WTC11 (cell line): ENCODE results near the gene FA2H.
A peak's percentile ranks its signal among the peaks of the same experiment; 100 is the strongest.

Source experiments
- CREM ChIP-seq: sonication (generic); formaldehyde crosslinking; IDR thresholded peaks from 2 replicates; pipeline ENCODE4 v1.8.1; 2022; ENCODE audit warnings: mild to moderate bottlenecking, missing genetic modification reagents, moderate library complexity
- CTCF ChIP-seq: fragments of 200-600 bp; IDR thresholded peaks from 2 replicates; pipeline ENCODE4 v1.8.0; 2022; ENCODE audit warnings: antibody characterized with exemption
- MAX ChIP-seq: sonication (generic); formaldehyde crosslinking; IDR thresholded peaks from 2 replicates; pipeline ENCODE4 v1.8.0; 2022; ENCODE audit warnings: mild to moderate bottlenecking, missing genetic modification reagents
- NFYB ChIP-seq: sonication (generic); formaldehyde crosslinking; conservative IDR thresholded peaks from 2 replicates; pipeline ENCODE4 v1.8.0; 2022; ENCODE audit warnings: low read depth, missing genetic modification reagents
- NR1H2 ChIP-seq: sonication (generic); formaldehyde crosslinking; IDR thresholded peaks from 2 replicates; pipeline ENCODE4 v1.9.0; 2021; ENCODE audit warnings: mild to moderate bottlenecking, moderate library complexity, missing genetic modification reagents
- NR2C2 ChIP-seq: sonication (generic); formaldehyde crosslinking; IDR thresholded peaks from 2 replicates; pipeline ENCODE4 v1.8.0; 2022; ENCODE audit warnings: mild to moderate bottlenecking, missing genetic modification reagents
- SP1 ChIP-seq: sonication (generic); formaldehyde crosslinking; conservative IDR thresholded peaks from 2 replicates; pipeline ENCODE4 v1.8.1; 2022; ENCODE audit warnings: missing genetic modification reagents
- TCF7 ChIP-seq: sonication (generic); formaldehyde crosslinking; IDR thresholded peaks from 2 replicates; pipeline ENCODE4 v1.8.0; 2022; ENCODE audit warnings: mild to moderate bottlenecking, low read depth, missing genetic modification reagents, moderate library complexity
- ZNF263 ChIP-seq: sonication (generic); formaldehyde crosslinking; IDR thresholded peaks from 2 replicates; pipeline ENCODE4 v1.8.1; 2022; ENCODE audit warnings: low read depth, mild to moderate bottlenecking, moderate library complexity, missing genetic modification reagents

DNA sequence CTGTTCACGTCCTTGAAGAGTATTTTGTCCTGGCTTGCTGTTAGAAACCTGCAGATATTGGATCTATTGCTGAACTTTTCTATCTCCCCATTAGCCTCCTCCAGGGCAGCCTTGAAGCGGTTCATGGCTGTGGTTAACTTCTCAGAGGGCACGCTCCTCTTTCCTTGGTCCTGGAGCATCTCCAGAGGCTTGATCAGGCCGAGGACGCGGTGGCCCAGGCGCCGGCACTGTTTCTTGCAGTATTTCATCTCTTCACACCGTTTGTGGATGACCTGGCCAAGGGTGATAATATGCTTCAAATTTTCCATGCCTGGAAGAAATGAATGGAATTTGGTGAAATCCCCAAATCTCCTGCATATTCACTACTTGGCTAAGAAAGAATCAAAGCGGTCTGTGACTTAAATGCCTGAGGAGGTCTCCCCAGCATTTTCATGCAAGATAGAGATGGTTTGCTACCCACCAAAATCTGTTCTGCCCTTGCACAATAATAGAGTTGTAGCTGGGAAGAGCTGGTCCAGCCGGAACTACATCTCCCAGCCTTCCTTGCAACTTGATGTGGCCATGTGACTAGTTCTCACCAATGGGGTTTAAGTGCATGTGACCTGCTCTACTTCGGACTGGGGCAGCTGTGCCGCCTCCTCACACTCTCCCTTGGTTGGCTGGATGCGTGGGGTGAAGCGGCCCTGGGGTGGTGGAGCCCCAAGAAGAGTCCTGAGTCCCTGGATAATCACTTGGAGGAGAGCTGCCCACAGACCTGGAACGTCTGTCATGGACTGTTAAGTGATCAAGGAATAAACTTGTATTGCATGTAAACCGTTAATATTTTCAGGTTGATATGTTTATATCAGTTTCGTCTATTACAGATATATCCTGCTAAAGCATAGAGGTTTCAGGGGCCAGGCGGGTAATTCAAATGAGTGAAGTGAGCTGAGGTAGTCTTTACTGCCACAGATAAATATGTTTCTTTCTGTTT, 78.9 kb downstream of the FA2H start:
- TF ChIP-seq MAX (0 out of 2 replicates have a peak, but pooled peaks have one; percentile 45), CTCF (no peak), NFYB (CRISPR knock-in tag) (peak; percentile 100), TCF7 (no peak), CREM (CRISPR knock-in tag) (no peak), NR1H2 (CRISPR knock-in tag) (no peak), NR2C2 (CRISPR knock-in tag) (no peak), SP1 (CRISPR knock-in tag) (no peak), ZNF263 (CRISPR knock-in tag) (no peak)
